HepG2 (cell line): ENCODE measurements around the gene TULP4.
A peak's percentile ranks its signal among the peaks of the same experiment; 100 is the strongest.

Source experiments
- KLF9 ChIP-seq: IDR thresholded peaks from 2 replicates; pipeline ENCODE4 v1.6.1; 2016; ENCODE audit warnings: low read depth
- MEIS1 ChIP-seq: sonication (generic); formaldehyde crosslinking; IDR thresholded peaks from 2 replicates; pipeline ENCODE4 v1.9.0; 2021; ENCODE audit warnings: mild to moderate bottlenecking, missing genetic modification reagents, moderate library complexity, borderline replicate concordance
- MXI1 ChIP-seq: IDR thresholded peaks from 3 replicates; pipeline ENCODE4 v1.6.1; 2012; ENCODE audit warnings: low read depth, low read length, inconsistent platforms, borderline replicate concordance
- NCOA2 ChIP-seq: sonication (generic); formaldehyde crosslinking; IDR thresholded peaks from 2 replicates; pipeline ENCODE4 v1.8.0; 2022; ENCODE audit warnings: inconsistent platforms
- PRDM15 ChIP-seq: sonication (generic); formaldehyde crosslinking; IDR thresholded peaks from 2 replicates; pipeline ENCODE4 v1.4.0; 2020; ENCODE audit warnings: missing genetic modification reagents
- ZFX ChIP-seq: sonication (generic); formaldehyde crosslinking; IDR thresholded peaks from 2 replicates; pipeline ENCODE4 v1.4.0; 2020; ENCODE audit warnings: mild to moderate bottlenecking, low read depth, missing genetic modification reagents, moderate library complexity
- ZNF138 ChIP-seq: sonication (generic); formaldehyde crosslinking; IDR thresholded peaks from 2 replicates; pipeline ENCODE4 v1.5.0; 2020; ENCODE audit warnings: mild to moderate bottlenecking, low read depth, missing genetic modification reagents
- ZNF468 ChIP-seq: sonication (generic); formaldehyde crosslinking; IDR thresholded peaks from 2 replicates; pipeline ENCODE4 v1.8.0; 2022; ENCODE audit warnings: mild to moderate bottlenecking, moderate library complexity, missing genetic modification reagents
- ZNF776 ChIP-seq: sonication (generic); formaldehyde crosslinking; IDR thresholded peaks from 2 replicates; pipeline ENCODE4 v1.4.0; 2020; ENCODE audit warnings: mild to moderate bottlenecking, missing genetic modification reagents
- ZNF839 ChIP-seq: sonication (generic); formaldehyde crosslinking; IDR thresholded peaks from 2 replicates; pipeline ENCODE4 v1.4.0; 2020; ENCODE audit warnings: missing genetic modification reagents, mild to moderate bottlenecking, borderline replicate concordance
- TF ChIP-seq, protein P1 (sequence below): sonication (generic); formaldehyde crosslinking; IDR thresholded peaks from 2 replicates; pipeline ENCODE4 v1.5.0; 2020; ENCODE audit warnings: mild to moderate bottlenecking, missing genetic modification reagents, moderate library complexity
- TF ChIP-seq, protein P2 (sequence below), 2 experiments: IDR thresholded peaks; 2 replicates each; pipeline ENCODE4 v1.6.1; 2011 to 2012; ENCODE audit warnings: low read length in 2 of 2, borderline replicate concordance in 1 of 2, low read depth in 1 of 2, mild to moderate bottlenecking in 1 of 2, moderate library complexity in 1 of 2

DNA sequence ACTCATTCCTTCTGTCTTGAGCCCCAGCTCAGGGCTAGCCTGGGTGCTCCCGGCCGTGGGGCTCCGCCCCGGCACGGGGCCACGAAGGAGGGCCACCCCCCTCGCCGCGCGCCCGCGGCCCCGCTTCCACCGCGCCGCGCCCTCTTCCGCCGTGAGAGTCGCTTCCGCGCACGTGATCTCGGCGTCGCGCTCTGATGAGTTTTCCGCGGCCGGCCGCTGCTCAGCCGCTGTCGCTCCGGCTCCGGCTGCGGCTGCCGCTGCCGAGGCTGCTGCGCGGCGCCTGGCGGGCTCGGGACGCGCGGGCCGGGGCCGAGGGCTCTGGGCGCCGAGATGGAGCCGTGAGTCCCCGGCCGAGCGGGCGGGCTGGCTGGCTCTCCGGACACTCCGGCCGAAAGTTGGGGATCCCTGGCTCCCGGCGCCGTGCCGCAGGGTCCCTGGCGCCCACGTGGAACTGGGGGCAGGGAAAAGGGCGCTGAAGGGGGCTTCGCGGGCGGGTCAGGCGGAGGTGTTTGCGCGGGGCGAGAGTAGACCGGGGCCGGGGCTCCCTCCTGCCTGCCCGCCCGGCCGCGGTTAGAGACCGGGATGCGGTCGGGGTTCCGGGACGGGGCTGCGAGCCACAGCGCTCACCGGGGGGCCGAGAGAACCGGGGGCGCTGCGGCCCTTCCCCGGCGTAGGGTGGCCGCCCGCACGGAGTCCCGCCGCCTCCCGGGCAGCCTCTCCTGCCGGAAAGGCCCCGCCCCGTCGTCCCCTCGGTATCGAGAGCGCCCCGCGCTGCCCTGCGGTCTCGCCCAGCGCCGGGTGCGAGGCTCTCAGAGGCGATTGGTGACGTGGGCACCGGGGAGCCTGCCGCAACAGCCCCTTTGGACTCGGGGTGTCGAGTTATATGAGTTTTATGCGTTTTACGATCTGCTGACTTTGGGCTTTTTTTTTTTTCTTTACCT lies 247.9 kb downstream of the TULP4 start, which contains the start of gene TMEM181:
- no peak; the same call in 1 of the 2 replicates for TF ChIP-seq ZNF839
- TF ChIP-seq KLF9: no peak; the same call in 1 of the 2 replicates
- TF ChIP-seq, protein P1, sequence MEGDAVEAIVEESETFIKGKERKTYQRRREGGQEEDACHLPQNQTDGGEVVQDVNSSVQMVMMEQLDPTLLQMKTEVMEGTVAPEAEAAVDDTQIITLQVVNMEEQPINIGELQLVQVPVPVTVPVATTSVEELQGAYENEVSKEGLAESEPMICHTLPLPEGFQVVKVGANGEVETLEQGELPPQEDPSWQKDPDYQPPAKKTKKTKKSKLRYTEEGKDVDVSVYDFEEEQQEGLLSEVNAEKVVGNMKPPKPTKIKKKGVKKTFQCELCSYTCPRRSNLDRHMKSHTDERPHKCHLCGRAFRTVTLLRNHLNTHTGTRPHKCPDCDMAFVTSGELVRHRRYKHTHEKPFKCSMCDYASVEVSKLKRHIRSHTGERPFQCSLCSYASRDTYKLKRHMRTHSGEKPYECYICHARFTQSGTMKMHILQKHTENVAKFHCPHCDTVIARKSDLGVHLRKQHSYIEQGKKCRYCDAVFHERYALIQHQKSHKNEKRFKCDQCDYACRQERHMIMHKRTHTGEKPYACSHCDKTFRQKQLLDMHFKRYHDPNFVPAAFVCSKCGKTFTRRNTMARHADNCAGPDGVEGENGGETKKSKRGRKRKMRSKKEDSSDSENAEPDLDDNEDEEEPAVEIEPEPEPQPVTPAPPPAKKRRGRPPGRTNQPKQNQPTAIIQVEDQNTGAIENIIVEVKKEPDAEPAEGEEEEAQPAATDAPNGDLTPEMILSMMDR (CRISPR knock-in tag): peak; percentile 54
- peak; percentile 28; the same call in 1 of the 2 replicates for TF ChIP-seq PRDM15
- peak; percentile 44 for TF ChIP-seq NCOA2 (CRISPR knock-in tag)
- peak; percentile 68; the same call in 1 of the 2 replicates for TF ChIP-seq ZNF468 (CRISPR knock-in tag)
- TF ChIP-seq ZNF138 (CRISPR knock-in tag): peak; percentile 28; the same call in 1 of the 2 replicates
- TF ChIP-seq ZNF776 (CRISPR knock-in tag): peak; percentile 80; the same call in 1 of the 2 replicates
- no peak for TF ChIP-seq MEIS1
- peak; percentile 69 for TF ChIP-seq ZFX (CRISPR knock-in tag)
- TF ChIP-seq, protein P2, sequence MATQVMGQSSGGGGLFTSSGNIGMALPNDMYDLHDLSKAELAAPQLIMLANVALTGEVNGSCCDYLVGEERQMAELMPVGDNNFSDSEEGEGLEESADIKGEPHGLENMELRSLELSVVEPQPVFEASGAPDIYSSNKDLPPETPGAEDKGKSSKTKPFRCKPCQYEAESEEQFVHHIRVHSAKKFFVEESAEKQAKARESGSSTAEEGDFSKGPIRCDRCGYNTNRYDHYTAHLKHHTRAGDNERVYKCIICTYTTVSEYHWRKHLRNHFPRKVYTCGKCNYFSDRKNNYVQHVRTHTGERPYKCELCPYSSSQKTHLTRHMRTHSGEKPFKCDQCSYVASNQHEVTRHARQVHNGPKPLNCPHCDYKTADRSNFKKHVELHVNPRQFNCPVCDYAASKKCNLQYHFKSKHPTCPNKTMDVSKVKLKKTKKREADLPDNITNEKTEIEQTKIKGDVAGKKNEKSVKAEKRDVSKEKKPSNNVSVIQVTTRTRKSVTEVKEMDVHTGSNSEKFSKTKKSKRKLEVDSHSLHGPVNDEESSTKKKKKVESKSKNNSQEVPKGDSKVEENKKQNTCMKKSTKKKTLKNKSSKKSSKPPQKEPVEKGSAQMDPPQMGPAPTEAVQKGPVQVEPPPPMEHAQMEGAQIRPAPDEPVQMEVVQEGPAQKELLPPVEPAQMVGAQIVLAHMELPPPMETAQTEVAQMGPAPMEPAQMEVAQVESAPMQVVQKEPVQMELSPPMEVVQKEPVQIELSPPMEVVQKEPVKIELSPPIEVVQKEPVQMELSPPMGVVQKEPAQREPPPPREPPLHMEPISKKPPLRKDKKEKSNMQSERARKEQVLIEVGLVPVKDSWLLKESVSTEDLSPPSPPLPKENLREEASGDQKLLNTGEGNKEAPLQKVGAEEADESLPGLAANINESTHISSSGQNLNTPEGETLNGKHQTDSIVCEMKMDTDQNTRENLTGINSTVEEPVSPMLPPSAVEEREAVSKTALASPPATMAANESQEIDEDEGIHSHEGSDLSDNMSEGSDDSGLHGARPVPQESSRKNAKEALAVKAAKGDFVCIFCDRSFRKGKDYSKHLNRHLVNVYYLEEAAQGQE (IDR thresholded peaks at IDR 0.05; ENCODE audit: borderline replicate concordance in 1 of 2, low read depth in 1 of 2, low read length in 2 of 2): peak in 1 of 2 experiments; percentile 59; a peak in 1 of 4 replicates
- TF ChIP-seq MXI1: peak; percentile 91; the same call in 2 of the 3 replicates
